SK-N-MC (cell line): Measurements from ENCODE around the gene PHLDA2.

ENCODE experiments used
- EZH2 ChIP-seq: fragments of 200-600 bp; sonication (generic); IDR thresholded peaks from one replicate; pipeline ENCODE4 v1.6.1; 2017; ENCODE audit warnings: antibody characterized with exemption
- FOXP2 ChIP-seq: optimal IDR thresholded peaks from 2 replicates; pipeline ENCODE3; 2011; ENCODE audit warnings: mild to moderate bottlenecking, moderate library complexity; ENCODE audit not compliant: insufficient read depth; ENCODE audit errors: extremely low read length, control extremely low read depth
- POLR2AphosphoS5 ChIP-seq: IDR thresholded peaks from 2 replicates; pipeline ENCODE4 v1.6.1; 2012; ENCODE audit warnings: mild to moderate bottlenecking, low read depth, low read length, borderline replicate concordance

- TF ChIP-seq EZH2 (no peak), POLR2AphosphoS5 (no peak), FOXP2 (no peak)
These were observed 30.0 kb downstream of the PHLDA2 start for GRCh38 chr11:2899080-2899783.
